NCI-H1417 (cell line): Measurements from ENCODE around the gene PSMB10.
A peak's percentile ranks its signal among the peaks of the same experiment; 100 is the strongest.
"Not testable (repeated sequence)": the region's sequence is repeated elsewhere in the genome, so short reads cannot be mapped to it uniquely, and the experiment has no call there.

Source experiments
- DNase-seq, 3 experiments: peaks; one replicate each; lab custom pipeline; 2025; lab: John Stamatoyannopoulos, UW

Gene PSMB10

GRCh38 chr16:67936124-67936879 lies at the start of gene PSMB10:
Gene PSMB10, minus strand, starts transcription at chr16:67936850. Its CDS starts 101 bp downstream, at chr16:67936749.
- DNase-seq: peak in 2 of 3 experiments; percentile 65 to 70

- DNase-seq: no peak
Measured at GRCh38 chr16:67982011-67982696, 45.5 kb upstream of the PSMB10 start.

GRCh38 chr16:67979955-67980678 lies 43.5 kb upstream of the PSMB10 start, which contains the start of gene DPEP3:
Gene DPEP3, minus strand, starts transcription at chr16:67980499. Its CDS starts 119 bp downstream, at chr16:67980380.
- DNase-seq: no peak

- DNase-seq: no peak
Measured at GRCh38 chr16:67977469-67978227, 41.0 kb upstream of the PSMB10 start.

- no peak for DNase-seq
Measured at GRCh38 chr16:67977005-67977404, 40.4 kb upstream of the PSMB10 start.

GRCh38 chr16:67976205-67976604 lies 39.6 kb upstream of the PSMB10 start:
- DNase-seq: no peak

GRCh38 chr16:67975321-67976105 lies 38.9 kb upstream of the PSMB10 start:
- no peak for DNase-seq

- not testable (repeated sequence) for DNase-seq
Measured at GRCh38 chr16:67972285-67972684, 35.6 kb upstream of the PSMB10 start.

GRCh38 chr16:67971111-67971510 lies 34.5 kb upstream of the PSMB10 start:
- DNase-seq: no peak

- no peak for DNase-seq
Measured at GRCh38 chr16:67969254-67970039, 32.8 kb upstream of the PSMB10 start.

- no peak for DNase-seq
Measured at GRCh38 chr16:67968400-67969253, 32.0 kb upstream of the PSMB10 start, which contains the start of gene SLC12A4. Gene SLC12A4, minus strand, starts transcription at chr16:67968637. Its CDS starts 84 bp downstream, at chr16:67968553.

GRCh38 chr16:67967958-67968399 lies 31.3 kb upstream of the PSMB10 start:
- no peak for DNase-seq

GRCh38 chr16:67967183-67967957 lies 30.7 kb upstream of the PSMB10 start:
- no peak for DNase-seq

- no peak for DNase-seq
Measured at GRCh38 chr16:67966549-67967182, 30.0 kb upstream of the PSMB10 start.

- DNase-seq: peak in 1 of 3 experiments; percentile 26
Measured at GRCh38 chr16:67965668-67966548, 29.3 kb upstream of the PSMB10 start.

GRCh38 chr16:67964477-67965131 lies 28.0 kb upstream of the PSMB10 start:
- DNase-seq: peak in 2 of 3 experiments; percentile 13 to 51
